HL-60 (cell line): ENCODE data around the gene ERBB4.

ENCODE experiments used
- GABPA ChIP-seq: IDR thresholded peaks from 2 replicates; pipeline ENCODE4 v1.6.1; 2012; ENCODE audit warnings: low read depth
- POLR2AphosphoS5 ChIP-seq: IDR thresholded peaks from 2 replicates; pipeline ENCODE4 v1.6.1; 2012; ENCODE audit warnings: low read depth
- SPI1 ChIP-seq: IDR thresholded peaks from 2 replicates; pipeline ENCODE4 v1.6.1; 2012; ENCODE audit warnings: low read depth, mild to moderate bottlenecking, borderline replicate concordance
- TF ChIP-seq, protein P1 (sequence below): IDR thresholded peaks from one replicate; pipeline ENCODE4 v1.5.1; 2011; ENCODE audit warnings: low read length, control low read depth, inconsistent platforms; ENCODE audit not compliant: insufficient read depth
- TF ChIP-seq, protein P2 (sequence below): IDR thresholded peaks from 2 replicates; pipeline ENCODE4 v1.6.1; 2012; ENCODE audit warnings: low read depth; ENCODE audit not compliant: insufficient replicate concordance

GRCh38 chr2:211390536-211391188 lies 1147.9 kb downstream of the ERBB4 start:
- TF ChIP-seq SPI1 (no peak), GABPA (no peak), POLR2AphosphoS5 (no peak)
- TF ChIP-seq, protein P1, sequence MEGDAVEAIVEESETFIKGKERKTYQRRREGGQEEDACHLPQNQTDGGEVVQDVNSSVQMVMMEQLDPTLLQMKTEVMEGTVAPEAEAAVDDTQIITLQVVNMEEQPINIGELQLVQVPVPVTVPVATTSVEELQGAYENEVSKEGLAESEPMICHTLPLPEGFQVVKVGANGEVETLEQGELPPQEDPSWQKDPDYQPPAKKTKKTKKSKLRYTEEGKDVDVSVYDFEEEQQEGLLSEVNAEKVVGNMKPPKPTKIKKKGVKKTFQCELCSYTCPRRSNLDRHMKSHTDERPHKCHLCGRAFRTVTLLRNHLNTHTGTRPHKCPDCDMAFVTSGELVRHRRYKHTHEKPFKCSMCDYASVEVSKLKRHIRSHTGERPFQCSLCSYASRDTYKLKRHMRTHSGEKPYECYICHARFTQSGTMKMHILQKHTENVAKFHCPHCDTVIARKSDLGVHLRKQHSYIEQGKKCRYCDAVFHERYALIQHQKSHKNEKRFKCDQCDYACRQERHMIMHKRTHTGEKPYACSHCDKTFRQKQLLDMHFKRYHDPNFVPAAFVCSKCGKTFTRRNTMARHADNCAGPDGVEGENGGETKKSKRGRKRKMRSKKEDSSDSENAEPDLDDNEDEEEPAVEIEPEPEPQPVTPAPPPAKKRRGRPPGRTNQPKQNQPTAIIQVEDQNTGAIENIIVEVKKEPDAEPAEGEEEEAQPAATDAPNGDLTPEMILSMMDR = no peak
- TF ChIP-seq, protein P2, sequence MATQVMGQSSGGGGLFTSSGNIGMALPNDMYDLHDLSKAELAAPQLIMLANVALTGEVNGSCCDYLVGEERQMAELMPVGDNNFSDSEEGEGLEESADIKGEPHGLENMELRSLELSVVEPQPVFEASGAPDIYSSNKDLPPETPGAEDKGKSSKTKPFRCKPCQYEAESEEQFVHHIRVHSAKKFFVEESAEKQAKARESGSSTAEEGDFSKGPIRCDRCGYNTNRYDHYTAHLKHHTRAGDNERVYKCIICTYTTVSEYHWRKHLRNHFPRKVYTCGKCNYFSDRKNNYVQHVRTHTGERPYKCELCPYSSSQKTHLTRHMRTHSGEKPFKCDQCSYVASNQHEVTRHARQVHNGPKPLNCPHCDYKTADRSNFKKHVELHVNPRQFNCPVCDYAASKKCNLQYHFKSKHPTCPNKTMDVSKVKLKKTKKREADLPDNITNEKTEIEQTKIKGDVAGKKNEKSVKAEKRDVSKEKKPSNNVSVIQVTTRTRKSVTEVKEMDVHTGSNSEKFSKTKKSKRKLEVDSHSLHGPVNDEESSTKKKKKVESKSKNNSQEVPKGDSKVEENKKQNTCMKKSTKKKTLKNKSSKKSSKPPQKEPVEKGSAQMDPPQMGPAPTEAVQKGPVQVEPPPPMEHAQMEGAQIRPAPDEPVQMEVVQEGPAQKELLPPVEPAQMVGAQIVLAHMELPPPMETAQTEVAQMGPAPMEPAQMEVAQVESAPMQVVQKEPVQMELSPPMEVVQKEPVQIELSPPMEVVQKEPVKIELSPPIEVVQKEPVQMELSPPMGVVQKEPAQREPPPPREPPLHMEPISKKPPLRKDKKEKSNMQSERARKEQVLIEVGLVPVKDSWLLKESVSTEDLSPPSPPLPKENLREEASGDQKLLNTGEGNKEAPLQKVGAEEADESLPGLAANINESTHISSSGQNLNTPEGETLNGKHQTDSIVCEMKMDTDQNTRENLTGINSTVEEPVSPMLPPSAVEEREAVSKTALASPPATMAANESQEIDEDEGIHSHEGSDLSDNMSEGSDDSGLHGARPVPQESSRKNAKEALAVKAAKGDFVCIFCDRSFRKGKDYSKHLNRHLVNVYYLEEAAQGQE = no peak
